GM12878 (cell line): Measurements from ENCODE around the gene PLEKHM3. TPM values are rescaled to one million over a fixed set of nuclear protein-coding genes. Genes with fewer than 3 reads are reported as not detected.

Source experiments
- ATAC-seq: fragments of 200-7000 bp; cut with Tn5 transposase; 3 replicates; pipeline ENCODE4 v1.9.1; 2020; ENCODE audit warnings: mild to moderate bottlenecking, moderate library complexity
- BruUV-seq: library from RNA; stranded (reverse); fragments of 400-500 nt; replicated peaks from 2 replicates; lab custom pipeline; 2021; lab: Mats Ljungman, UMichigan
- CTCF ChIA-PET: fragments of 300-600 bp; sonication (Branson Sonifier 250); formaldehyde crosslinking; extraction: SDS; loops from one replicate; lab custom pipeline; 2021; ENCODE audit warnings: inconsistent platforms; lab: Yijun Ruan, JAX
- POLR2A ChIA-PET: fragments of 350-600 bp; formaldehyde crosslinking; extraction: SDS; loops from one replicate; lab custom pipeline; 2021; ENCODE audit warnings: inconsistent platforms; lab: Charles Lee
- RAD21 ChIA-PET: fragments of 300-600 bp; sonication (Branson Sonifier 250); formaldehyde crosslinking; loops from one replicate; lab custom pipeline; 2023; ENCODE audit warnings: antibody characterized with exemption; ENCODE audit not compliant: unreplicated experiment; lab: Charles Lee
- SMC1A ChIA-PET: fragments of 300-600 bp; sonication (Branson Sonifier 250); formaldehyde crosslinking; loops from one replicate; lab custom pipeline; 2023; ENCODE audit not compliant: unreplicated experiment, uncharacterized antibody; lab: Charles Lee
- DNase-seq: peaks from one replicate; pipeline ENCODE4 v3.0.0-alpha.2; 2011; ENCODE audit warnings: low read depth, low spot score
- FAIRE-seq: peaks from 3 replicates; lab custom pipeline; 2011; peaks lifted over from hg19 to GRCh38; lab: Jason Lieb, UNC
- H2AFZ ChIP-seq: 2 replicates; pipeline ENCODE4 v1.6.0; 2011; ENCODE audit warnings: low read depth, low read length, control low read depth; ENCODE audit not compliant: control insufficient read depth
- H3K27ac ChIP-seq: 2 replicates; pipeline ENCODE4 v1.5.1; 2011; ENCODE audit warnings: control low read depth; ENCODE audit not compliant: control insufficient read depth, insufficient read depth
- H3K27me3 ChIP-seq, 2 experiments: replicated peaks in 1 of 2; 2 replicates each; pipeline versions ENCODE4 v1.6.0 to v1.6.1; 2011; ENCODE audit warnings: low read length in 1 of 2; ENCODE audit not compliant: control insufficient read depth in 2 of 2, insufficient read depth in 2 of 2
- H3K36me3 ChIP-seq, 2 experiments: 2 replicates each; pipeline ENCODE4 v1.5.1; 2011; ENCODE audit warnings: low read length in 1 of 2; ENCODE audit not compliant: control insufficient read depth in 2 of 2, insufficient read depth in 2 of 2
- H3K4me1 ChIP-seq: 2 replicates; pipeline ENCODE4 v1.6.1; 2011; ENCODE audit warnings: mild to moderate bottlenecking, low read length, moderate library complexity, mixed read lengths; ENCODE audit not compliant: control insufficient read depth, insufficient read depth
- H3K4me2 ChIP-seq: 2 replicates; pipeline ENCODE4 v1.6.0; 2011; ENCODE audit warnings: control low read depth; ENCODE audit not compliant: control insufficient read depth, insufficient read depth
- H3K4me3 ChIP-seq: fragments of 200-600 bp; sonication (generic); 2 replicates; pipeline ENCODE4 v1.5.1; 2016
- H3K79me2 ChIP-seq: 2 replicates; pipeline ENCODE4 v1.6.0; 2011; ENCODE audit warnings: low read length; ENCODE audit not compliant: control insufficient read depth, insufficient read depth
- H3K9ac ChIP-seq: 2 replicates; pipeline ENCODE4 v1.8.0; 2011; ENCODE audit warnings: low read length, control low read depth, mixed read lengths; ENCODE audit not compliant: control insufficient read depth, insufficient read depth
- H3K9me3 ChIP-seq: replicated peaks from 3 replicates; pipeline ENCODE4 v1.5.1; 2011; ENCODE audit warnings: mild to moderate bottlenecking, low read length; ENCODE audit not compliant: control insufficient read depth, insufficient read depth
- H4K20me1 ChIP-seq: 2 replicates; pipeline ENCODE4 v1.6.0; 2011; ENCODE audit not compliant: control insufficient read depth, insufficient read depth
- CHD2 ChIP-seq: IDR thresholded peaks from 2 replicates; pipeline ENCODE4 v1.6.1; 2011; ENCODE audit warnings: low read depth, low read length, improper control_type of control experiment, borderline replicate concordance
- SMARCA5 ChIP-seq: fragments of 450-650 bp; IDR thresholded peaks from 2 replicates; pipeline ENCODE4 v1.6.1; 2017; ENCODE audit warnings: mild to moderate bottlenecking
- ZNF592 ChIP-seq: fragments of 450-650 bp; IDR thresholded peaks from 2 replicates; pipeline ENCODE4 v1.6.1; 2017; ENCODE audit warnings: mild to moderate bottlenecking, moderate library complexity
- whole genome bisulfite sequencing: methylation state at CpG from one replicate; pipeline ENCODE4 v1.1.6; 2016; ENCODE audit warnings: low lambda C conversion rate; ENCODE audit not compliant: insufficient replicate concordance, insufficient coverage; ENCODE audit errors: missing lambda C conversion rate; 5-methylcytosine and 5-hydroxymethylcytosine counted together
- in situ Hi-C: fragments of 300-500 bp; cut with MboI; formaldehyde crosslinking; loops from 9 replicates; pipeline ENCODE4 v1.14.3; 2018; ENCODE audit warnings: mixed read lengths
- intact Hi-C: fragments of 100-400 bp; cut with micrococcal nuclease; formaldehyde crosslinking; loops from one replicate; pipeline ENCODE4 v1.14.2; 2022; ENCODE audit not compliant: unreplicated experiment
- polyA plus RNA-seq, 11 experiments: library from polyadenylated mRNA; depleted of rRNA in 4 of 11; unstranded in 6 of 11; stranded (reverse) in 5 of 11; fragments of >200 nt; fragmentation: Nextera tagmentation in 4 of 11; fragmentation: Illumina TruSeq in 1 of 11; extraction: Ambion mirVana in 4 of 11; extraction: Trizol in 1 of 11; gene quantifications; 1 replicate in 1 of 11; 2 replicates in 10 of 11; pipeline versions ENCODE4 v1.2.1 to v1.2.3, GENCODE V29; 2011 to 2016; ENCODE audit warnings: inconsistent platforms in 2 of 11, missing spikeins in 2 of 11, low read depth in 1 of 11
- total RNA-seq, 4 experiments: library from RNA; depleted of rRNA in 3 of 4; stranded (reverse); fragments of >200 nt in 3 of 4; fragmentation: Illumina TruSeq in 1 of 4; extraction: Trizol in 1 of 4; gene quantifications; 2 replicates each; pipeline versions ENCODE4 v1.2.1 to v1.2.3, GENCODE V29; 2013 to 2021

Gene PLEKHM3
- total and polyA plus RNA-seq, 10 of the 15 experiments (the other 5 are each of a cell fraction or from before 2014, with no cell fraction given) = 1.4 to 5.6 (median 3.0) TPM

GRCh38 chr2:207920721-207921120, 104.6 kb downstream of the PLEKHM3 start:
- ChIA-PET POLR2A (no interaction called here), SMC1A (interaction anchor here (1.1 to 1.2 kb wide), 2 partner anchors 20 to 33 kb away, joined by 3 to 4 read pairs; no protein-coding TSS in a partner anchor), RAD21 (no interaction called here), CTCF (interaction anchor here (0.7 kb wide), 1 partner anchor 52 kb away, joined by 5 read pairs; no protein-coding TSS in a partner anchor)
- ATAC-seq (no peak), DNase-seq (no peak), FAIRE-seq (no peak)
- TF ChIP-seq ZNF592 (no peak), SMARCA5 (no peak), CHD2 (no peak)
- H3K4me3 ChIP-seq = no peak overlapping the region
- whole genome bisulfite sequencing = 93% methylated on average over 6 of the region's 6 CpGs
- H3K36me3 ChIP-seq = no peaks in the 10 kb centered on the region
- no peaks in the 10 kb centered on the region for H3K79me2 ChIP-seq
- no peaks in the 10 kb centered on the region for H3K27me3 ChIP-seq
- H3K4me1 ChIP-seq = no peaks in the 10 kb centered on the region
- no peaks in the 10 kb centered on the region for H3K9me3 ChIP-seq
- H3K27ac ChIP-seq = no peak overlapping the region
- no peak overlapping the region for H3K4me2 ChIP-seq
- H3K9ac ChIP-seq = no peak overlapping the region
- H2AFZ ChIP-seq = no peak overlapping the region
- H4K20me1 ChIP-seq = no peaks in the 10 kb centered on the region
- in situ Hi-C loops = no loop called here
- intact Hi-C loops = no loop called here
- BruUV-seq = no TSS peak
